ENCODE data around the gene NR4A2.
"Not testable (repeated sequence)": the region's sequence is repeated elsewhere in the genome, so short reads cannot be mapped to it uniquely, and the experiment has no call there.

NR4A2 gene

DNA sequence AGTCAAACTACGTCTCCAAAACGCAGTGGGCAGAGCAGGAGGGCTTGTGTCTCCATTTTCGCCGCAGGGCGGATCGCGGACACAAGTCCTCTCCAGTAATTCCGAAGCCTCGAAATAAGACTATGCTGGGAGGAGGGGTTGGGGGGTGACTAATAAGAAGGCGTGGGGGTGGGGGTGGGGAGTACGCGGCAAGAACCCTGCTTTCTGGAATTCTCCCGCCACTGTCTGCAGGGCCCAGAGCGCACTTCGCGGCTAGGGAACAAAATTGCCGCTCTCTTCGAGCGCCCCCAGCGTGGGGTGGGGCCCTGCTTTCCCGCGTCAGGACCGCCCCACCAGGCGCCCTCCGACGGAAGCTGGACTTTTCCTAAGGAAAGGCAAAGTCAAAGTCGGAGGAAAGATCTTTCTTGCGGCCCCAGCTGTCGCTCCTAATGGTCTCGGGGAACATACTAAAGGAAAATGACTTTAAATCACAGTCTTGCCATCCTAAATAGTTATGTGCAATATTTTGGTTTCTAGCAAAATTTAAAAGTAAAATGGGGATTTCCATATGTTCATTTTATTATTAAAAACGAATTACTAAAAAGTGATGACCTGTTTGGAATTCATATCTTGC lies 11.9 kb downstream of the NR4A2 start:
- DNase-seq: no peak

DNA sequence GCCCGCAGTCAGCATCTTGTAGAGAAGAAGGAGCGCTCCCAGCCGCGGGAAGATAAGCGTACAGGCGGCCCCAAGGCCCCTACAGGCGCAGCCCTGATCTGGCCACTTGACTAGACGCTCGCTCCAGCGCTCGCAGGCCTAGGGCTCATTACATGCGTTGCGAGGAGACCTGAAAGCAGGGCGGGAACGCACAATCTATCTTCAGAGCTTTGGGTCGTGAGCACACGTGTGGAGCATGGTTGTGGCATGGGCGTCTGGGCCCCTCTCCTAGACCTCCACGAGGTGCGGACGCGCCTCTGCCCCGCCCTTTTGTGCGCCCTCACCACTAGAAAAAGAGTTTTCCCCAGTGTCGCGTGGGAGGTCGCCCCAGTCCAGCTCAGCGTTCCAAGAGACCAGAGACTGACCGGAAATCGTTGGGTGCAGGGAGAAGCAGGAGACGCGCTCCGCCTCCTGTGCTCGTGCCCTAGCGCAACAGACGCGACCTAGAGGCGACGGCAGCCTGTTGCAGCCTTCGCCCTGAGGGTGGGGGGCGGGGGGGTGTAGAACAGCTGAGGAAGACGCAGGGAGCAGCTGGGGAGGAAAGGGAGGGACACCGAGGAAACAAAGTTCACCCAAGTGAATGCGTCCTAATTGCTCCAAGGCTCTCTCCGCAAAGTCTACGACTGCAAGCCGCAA lies 12.6 kb downstream of the NR4A2 start:
- DNase-seq: no peak

DNA sequence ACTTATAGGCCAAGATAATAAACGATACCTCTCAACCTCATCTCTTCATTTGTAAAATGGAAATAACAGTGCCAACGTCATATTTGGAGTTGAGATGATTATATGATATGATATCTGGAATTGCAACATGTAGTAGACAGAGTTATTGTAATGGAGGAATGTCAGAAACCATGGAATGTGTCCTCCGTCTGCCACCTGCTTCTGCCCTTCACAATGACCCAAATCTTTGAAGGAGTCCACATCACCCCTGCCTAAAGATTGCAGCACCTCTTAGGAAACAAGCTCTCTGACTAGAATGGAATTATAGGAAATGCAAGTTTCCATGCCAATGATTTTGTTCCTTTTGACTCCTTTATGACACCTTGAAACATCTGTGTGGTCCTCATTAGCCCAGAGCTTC lies 14.9 kb downstream of the NR4A2 start:
- no peak for DNase-seq

DNA sequence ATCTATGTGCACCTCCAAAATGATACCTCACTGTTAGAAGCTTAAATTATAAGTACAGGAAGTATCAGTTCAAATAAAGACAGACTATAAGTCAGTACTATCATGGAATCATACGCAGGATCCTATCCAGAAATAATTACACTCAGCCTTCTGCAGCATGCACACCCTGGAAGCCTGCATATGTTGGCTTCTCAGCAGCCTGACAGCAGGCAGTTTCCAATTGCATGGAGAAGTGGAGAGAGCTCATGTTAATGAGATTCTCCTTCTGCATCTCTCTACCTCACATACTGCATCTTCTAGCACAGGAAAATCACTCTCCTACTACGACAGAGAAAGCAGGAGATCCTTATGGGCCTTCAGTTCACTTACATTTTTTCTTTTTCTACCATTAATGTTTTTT lies 20.5 kb downstream of the NR4A2 start:
- no peak for DNase-seq

DNA sequence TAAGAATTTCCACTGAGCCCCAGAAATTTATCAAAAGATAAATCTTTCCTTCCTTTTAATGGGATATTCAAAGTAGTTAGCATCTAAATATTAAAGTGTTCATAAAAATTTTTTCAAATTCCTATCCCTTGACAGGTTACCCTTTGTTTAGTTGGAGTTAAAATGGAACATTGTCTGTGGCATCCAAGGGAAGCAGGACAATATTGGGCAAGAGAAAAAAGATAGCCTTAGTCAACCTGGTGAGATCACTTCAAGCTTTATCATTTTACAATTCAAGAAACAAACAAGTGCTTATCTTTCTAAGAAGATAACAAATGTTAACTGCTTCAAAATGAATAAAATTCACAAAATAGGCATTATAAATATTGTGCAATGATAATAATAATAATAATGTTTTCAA lies 21.7 kb downstream of the NR4A2 start:
- no peak for DNase-seq

DNA sequence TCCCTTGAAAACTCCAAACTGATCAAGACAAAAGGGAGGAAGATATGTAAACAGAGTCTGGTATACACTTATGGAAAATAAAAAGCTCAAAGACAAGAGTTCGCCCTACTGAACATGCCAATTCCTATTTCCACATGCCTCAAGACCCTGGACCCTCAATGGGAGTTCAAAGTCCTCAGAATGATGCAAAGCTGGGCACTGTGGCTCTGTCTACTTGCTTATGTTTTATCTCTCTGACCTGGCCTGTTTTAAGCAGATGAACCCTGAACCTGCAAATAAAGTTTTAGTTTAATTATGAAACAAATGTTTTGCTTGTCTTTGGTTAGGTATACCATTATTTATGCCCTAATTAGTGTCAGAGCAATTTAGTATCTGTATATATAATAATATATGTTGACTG lies 22.6 kb downstream of the NR4A2 start:
- DNase-seq: no peak

DNA sequence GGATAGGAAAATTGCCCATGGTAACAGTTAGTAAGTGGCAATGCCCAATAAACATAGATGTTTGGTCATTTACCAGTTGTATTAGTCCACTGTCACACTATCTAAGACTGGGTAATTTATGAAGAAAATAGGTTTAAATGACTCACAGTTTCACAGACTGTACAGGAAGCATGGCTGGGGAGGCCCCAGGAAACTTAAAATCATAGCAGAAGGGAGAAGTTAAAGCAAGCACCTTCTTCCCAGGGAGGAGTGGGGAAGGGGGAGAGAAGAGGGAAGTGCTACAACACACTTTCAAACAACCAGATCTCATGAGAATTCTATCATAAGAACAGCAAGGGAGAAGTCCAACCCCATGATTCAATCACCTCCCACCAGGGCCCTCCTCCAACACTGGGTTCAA lies 23.4 kb downstream of the NR4A2 start:
- DNase-seq: no peak

DNA sequence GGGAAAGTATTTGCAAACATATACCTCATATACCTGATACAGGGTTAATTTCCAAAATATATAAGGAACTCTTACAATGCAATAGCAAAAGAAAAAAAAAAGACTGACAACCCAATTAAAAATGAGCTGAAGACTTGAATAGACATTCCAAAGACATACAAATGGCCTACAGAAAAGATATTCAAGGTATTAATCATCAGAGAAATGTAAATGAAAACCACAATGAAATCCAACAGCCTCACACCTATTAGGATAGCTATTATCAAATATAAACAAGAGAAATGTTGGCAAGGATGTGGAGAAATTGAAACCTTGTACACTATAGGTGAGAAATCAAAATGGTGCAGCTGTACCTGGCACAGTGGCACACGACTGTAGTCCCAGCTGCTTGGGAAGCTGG lies 25.7 kb downstream of the NR4A2 start:
- no peak for DNase-seq

DNA sequence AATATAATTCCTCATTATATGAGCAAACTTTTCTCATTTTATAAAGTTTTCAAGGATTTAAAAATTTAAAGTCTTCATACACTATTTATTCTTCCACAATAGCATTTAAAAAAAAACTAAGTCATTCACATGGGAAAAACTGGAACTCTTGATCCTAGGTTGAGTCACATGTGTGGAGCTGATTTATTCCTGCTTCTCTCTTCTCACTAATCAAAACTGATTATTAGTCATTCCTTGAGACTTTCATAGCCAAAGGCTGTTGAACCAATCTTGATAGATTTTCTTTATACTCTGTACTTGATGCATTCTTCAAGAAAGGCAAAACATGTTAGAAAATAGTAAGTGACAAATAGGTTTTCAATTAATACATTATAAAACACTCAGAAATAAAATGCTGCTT lies 27.4 kb downstream of the NR4A2 start:
- no peak for DNase-seq

DNA sequence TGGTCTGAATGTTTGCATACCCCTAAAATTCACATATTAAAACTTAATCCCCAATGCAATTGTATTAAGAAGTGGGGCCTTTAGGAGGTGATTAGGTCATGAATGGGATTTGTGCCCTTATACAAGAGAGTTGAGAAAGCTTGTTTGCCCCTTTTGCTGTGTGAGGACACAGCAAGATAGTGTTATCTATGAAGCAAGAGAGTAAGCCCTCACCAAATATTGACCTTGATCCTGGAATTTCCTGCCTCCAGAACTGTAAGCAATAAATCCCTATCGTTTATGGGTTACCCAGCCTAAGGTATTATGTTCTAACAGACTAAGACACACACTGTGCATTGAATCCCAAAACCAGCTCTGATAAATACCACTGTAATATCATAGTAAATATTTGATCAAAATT lies 32.2 kb downstream of the NR4A2 start:
- no peak for DNase-seq

DNA sequence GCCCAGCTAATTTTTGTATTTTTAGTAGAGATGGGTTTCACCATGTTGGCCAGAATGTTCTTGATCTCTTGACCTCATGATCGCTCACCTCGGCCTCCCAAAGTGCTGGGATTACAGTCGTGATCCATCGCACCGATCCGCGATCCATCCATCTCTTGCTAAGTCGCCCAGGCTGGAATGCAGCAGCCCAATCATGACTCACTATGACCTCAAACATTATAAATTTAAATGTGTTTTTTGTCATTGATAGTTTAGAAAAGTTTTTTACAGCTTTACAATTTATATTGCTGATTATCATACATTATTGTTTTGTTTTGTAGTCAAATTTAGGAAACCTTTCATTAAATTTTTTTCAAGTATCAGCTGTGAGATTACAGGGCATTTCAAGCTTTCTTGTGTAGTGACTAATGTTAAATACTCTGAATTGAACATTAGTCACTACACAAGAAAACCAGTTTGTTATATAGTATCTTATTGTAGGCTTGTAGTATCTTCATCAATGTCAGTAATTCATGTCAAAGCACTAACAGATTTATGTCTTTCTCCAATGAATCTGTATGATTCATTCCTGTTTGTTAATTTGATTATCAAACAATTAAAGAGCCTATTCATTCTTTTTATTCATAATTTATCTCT lies 37.5 kb downstream of the NR4A2 start:
- no peak for DNase-seq

DNA sequence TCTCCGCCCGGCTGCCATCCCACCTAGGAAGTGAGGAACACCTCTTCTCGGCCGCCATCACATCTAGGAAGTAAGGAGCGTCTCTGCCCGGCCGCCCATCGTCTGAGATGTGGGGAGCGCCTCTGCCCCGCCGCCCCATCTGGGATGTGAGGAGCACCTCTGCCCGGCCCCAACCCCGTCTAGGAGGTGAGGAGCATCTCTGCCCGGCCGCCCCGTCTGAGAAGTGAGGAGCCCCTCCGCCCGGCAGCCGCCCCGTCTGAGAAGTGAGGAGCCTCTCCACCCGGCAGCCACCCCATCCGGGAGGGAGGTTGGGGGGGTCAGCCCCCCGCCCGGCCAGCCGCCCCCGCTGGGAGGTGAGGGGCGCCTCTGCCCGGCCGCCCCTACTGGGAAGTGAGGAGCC lies 39.1 kb downstream of the NR4A2 start:
- not testable (repeated sequence) for DNase-seq

DNA sequence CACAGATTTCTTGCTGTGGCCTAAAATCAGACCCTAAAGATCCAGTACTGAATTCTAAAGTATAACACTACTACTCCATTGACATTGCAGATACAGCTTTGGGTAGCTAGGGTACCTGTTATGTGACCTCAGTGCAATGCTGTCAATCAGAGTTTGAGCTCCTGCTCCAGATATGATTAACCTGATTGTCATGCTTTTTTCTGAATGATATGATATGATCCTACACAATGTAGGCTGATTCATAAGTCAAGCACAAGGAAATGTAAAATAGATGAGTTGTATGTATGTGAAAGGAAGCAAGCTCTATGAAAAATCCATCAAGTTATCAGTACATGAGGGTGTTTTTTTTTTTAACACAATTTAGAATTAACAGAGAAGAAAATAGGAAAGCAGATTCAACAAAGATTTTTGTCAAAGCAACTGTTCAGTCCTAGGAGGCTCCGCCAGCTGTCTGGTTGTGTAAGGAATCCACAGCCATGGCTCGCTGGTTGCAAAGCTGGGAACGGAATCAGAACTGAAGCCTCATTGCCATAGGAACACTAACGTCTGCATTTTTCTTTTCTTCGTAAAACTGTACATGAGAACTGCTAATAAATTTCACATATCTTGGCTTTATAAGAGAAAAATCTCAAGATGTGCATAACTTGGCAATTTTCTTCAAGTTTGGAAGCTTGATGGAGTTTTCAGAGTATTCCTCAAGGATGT lies 52.9 kb downstream of the NR4A2 start:
- DNase-seq: no peak
